Measurements from ENCODE around the gene HYAL3.
"Not testable (repeated sequence)": the region's sequence is repeated elsewhere in the genome, so short reads cannot be mapped to it uniquely, and the experiment has no call there.

Gene HYAL3

DNA sequence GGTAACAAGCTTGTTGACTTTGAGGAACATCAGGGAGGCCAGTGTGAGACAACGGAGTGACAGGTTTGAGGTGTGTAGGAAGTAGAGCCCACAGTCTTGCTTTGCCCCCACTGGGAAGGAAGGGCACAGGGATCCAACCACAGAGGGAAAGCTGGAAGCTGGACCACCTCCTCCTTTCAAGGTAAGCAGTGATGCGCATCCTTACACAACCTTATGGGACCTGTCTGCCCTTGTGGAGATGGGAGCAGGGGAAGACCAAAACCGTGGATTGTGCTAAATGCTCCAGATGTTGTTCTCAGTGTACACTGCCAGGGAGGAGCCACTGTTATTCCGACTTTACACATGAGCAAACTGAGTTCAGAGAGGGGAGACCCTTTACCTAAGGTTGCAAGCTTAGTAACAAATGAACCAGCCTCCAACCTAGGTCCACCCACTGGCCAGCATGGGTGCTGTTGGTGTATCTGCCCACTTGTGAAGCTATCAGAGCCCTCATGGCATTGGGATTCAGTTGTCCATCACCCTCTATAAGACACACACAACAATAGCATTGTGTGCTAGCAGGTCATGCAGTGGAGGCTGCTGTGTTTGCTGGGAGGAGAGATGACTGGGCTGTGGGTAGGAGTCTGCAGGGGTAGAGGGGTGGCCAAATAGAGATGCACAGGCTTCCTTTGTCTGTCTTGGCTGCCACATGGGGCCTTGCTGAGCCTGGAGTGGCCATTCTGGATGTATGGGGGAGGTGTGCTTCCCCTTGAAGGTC, 20.9 kb downstream of the HYAL3 start:
- Mint-ChIP-seq H3K27ac (no peak overlapping the region), H3K9me3 (no peaks in the 10 kb centered on the region), H3K4me3 (no peak overlapping the region), H3K4me1 (peaks cover 16 to 28% of the 10 kb centered on the region in 2 donors), H3K27me3 (peaks cover 35 to 43% of the 10 kb centered on the region in 2 donors), H3K36me3 (no peaks in the 10 kb centered on the region)
- peak in 1 of 2 donors; percentile 22 for ATAC-seq (replicated peaks)
- DNase-seq: no peak

DNA sequence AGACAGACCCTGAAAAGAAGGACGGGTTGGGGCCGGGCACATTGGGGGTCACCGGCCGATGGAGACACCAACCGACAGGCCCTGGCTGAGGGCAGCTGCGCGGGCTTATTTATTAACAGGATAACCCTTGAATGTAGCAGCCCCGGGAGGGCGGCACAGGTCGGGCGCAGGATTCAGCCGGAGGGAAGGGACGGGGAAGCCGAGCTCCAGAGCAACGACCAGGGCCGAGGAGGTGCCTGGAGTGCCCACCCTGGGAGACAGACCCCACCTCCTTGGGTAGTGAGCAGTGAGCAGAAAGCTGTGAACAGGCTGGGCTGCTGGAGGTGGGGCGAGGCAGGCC, 22.5 kb downstream of the HYAL3 start:
- no peak for ATAC-seq (replicated peaks)
- H3K36me3 Mint-ChIP-seq: no peaks in the 10 kb centered on the region
- H3K4me1 Mint-ChIP-seq: peaks cover 20 to 34% of the 10 kb centered on the region in 2 donors
- H3K27ac Mint-ChIP-seq: no peak overlapping the region
- no peak for DNase-seq
- no peak overlapping the region for H3K4me3 Mint-ChIP-seq
- peaks cover 40 to 49% of the 10 kb centered on the region in 2 donors for H3K27me3 Mint-ChIP-seq
- no peaks in the 10 kb centered on the region for H3K9me3 Mint-ChIP-seq

- Mint-ChIP-seq H3K27me3 (peaks cover 40 to 49% of the 10 kb centered on the region in 2 donors), H3K36me3 (no peaks in the 10 kb centered on the region), H3K4me3 (peak overlapping the region; percentile 63 to 83), H3K9me3 (no peaks in the 10 kb centered on the region), H3K27ac (peak overlapping the region; percentile 81), H3K4me1 (peaks cover 20 to 34% of the 10 kb centered on the region in 2 donors)
- DNase-seq (no peak), ATAC-seq (replicated peaks) (no peak)
Measured at GRCh38 chr3:50275996-50276761, 23.0 kb downstream of the HYAL3 start.

GRCh38 chr3:50275141-50275995, 23.8 kb downstream of the HYAL3 start:
- peak overlapping the region; percentile 51 for H3K27ac Mint-ChIP-seq
- no peak for ATAC-seq (replicated peaks)
- H3K27me3 Mint-ChIP-seq: peaks cover 40 to 49% of the 10 kb centered on the region in 2 donors
- peaks cover 20 to 34% of the 10 kb centered on the region in 2 donors for H3K4me1 Mint-ChIP-seq
- H3K9me3 Mint-ChIP-seq: no peaks in the 10 kb centered on the region
- H3K4me3 Mint-ChIP-seq: peak overlapping the region; percentile 37 to 83
- no peak for DNase-seq
- H3K36me3 Mint-ChIP-seq: no peaks in the 10 kb centered on the region

DNA sequence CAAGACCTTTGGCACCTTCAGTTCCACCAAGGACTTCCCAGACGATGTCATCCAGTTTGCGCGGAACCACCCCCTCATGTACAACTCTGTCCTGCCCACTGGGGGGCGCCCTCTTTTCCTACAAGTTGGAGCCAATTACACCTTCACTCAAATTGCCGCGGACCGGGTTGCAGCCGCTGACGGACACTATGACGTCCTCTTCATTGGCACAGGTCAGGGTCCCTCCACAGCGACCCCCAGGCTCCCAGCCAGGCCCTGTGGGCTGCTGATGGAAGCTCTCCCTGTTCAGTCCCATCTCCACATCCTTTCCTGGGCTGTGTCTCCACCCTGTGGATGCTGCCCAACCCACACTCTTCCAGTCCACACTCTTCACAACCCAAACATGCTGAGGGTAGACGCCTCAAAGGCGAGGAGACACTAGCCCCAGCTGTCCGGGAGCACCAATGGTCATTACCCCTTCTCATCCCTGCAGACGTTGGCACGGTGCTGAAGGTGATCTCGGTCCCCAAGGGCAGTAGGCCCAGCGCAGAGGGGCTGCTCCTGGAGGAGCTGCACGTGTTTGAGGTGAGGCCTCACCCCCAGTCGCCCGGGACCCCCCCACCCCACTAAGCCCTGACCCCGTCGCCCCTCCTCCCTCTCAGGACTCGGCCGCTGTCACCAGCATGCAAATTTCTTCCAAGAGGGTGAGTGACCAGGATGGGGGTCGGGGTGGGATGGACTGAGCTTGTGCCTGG, 24.7 kb downstream of the HYAL3 start:
- no peaks in the 10 kb centered on the region for H3K9me3 Mint-ChIP-seq
- peak overlapping the region; percentile 32 for H3K27ac Mint-ChIP-seq
- ATAC-seq (replicated peaks) (peak; percentile 43 to 50), DNase-seq (peak; percentile 64)
- peaks cover 40 to 58% of the 10 kb centered on the region in 2 donors for H3K27me3 Mint-ChIP-seq
- no peaks in the 10 kb centered on the region for H3K36me3 Mint-ChIP-seq
- H3K4me1 Mint-ChIP-seq: peaks cover 20 to 34% of the 10 kb centered on the region in 2 donors
- H3K4me3 Mint-ChIP-seq: peak overlapping the region; percentile 42 to 43

- ATAC-seq (replicated peaks): no peak
- peak overlapping the region; percentile 89 for H3K27ac Mint-ChIP-seq
- no peaks in the 10 kb centered on the region for H3K9me3 Mint-ChIP-seq
- H3K4me1 Mint-ChIP-seq: peaks cover 20 to 34% of the 10 kb centered on the region in 2 donors
- DNase-seq: no peak
- H3K36me3 Mint-ChIP-seq: no peaks in the 10 kb centered on the region
- H3K27me3 Mint-ChIP-seq: peaks cover 44 to 66% of the 10 kb centered on the region in 2 donors
- H3K4me3 Mint-ChIP-seq: peak overlapping the region; percentile 43 to 85
Measured at GRCh38 chr3:50273689-50274065, 25.5 kb downstream of the HYAL3 start.

GRCh38 chr3:50272911-50273688, 26.1 kb downstream of the HYAL3 start:
- Mint-ChIP-seq H3K4me3 (peak overlapping the region; percentile 77 to 85), H3K36me3 (no peaks in the 10 kb centered on the region), H3K4me1 (peaks cover 20 to 34% of the 10 kb centered on the region in 2 donors), H3K9me3 (no peaks in the 10 kb centered on the region), H3K27ac (peak overlapping the region; percentile 89), H3K27me3 (peaks cover 45 to 72% of the 10 kb centered on the region in 2 donors)
- ATAC-seq (replicated peaks) (peak; percentile 93 to 94), DNase-seq (peak; percentile 81)

GRCh38 chr3:50272538-50272910, 26.7 kb downstream of the HYAL3 start:
- H3K9me3 Mint-ChIP-seq; DNase-seq; H3K27ac Mint-ChIP-seq; ATAC-seq (replicated peaks); H3K4me3 Mint-ChIP-seq; H3K36me3 Mint-ChIP-seq: not testable (repeated sequence)
- H3K4me1 Mint-ChIP-seq: peaks cover 20 to 34% of the 10 kb centered on the region in 2 donors
- H3K27me3 Mint-ChIP-seq: peaks cover 44 to 72% of the 10 kb centered on the region in 2 donors

DNA sequence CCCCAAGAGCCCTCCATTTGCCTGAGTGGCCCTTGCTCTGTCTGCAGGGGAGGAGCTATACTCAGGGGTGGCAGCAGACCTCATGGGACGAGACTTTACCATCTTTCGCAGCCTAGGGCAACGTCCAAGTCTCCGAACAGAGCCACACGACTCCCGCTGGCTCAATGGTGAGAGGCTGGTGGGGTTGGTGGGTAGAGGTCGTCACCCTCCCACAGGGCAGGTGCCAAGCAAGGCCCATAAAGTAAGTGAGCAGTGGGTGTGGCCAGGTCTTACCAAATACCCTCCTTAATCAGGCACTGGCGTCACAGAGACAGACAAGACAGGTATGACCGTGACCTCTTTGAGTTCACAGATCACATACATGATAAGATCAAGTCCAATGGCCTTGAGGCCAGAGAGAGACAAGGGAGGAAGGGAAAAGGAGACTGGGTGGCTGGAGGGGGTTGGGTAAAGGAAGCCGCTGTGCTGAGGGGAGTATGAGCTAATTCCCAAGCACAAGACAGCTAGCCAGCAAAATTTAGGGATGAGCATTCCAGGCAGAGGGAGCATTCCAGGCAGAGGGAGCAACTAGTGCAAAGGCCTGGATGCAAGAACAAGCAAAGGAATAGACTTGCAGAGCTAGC, 27.8 kb downstream of the HYAL3 start:
- DNase-seq (no peak), ATAC-seq (replicated peaks) (no peak)
- Mint-ChIP-seq H3K4me1 (peaks cover 20 to 34% of the 10 kb centered on the region in 2 donors), H3K27me3 (peaks cover 44 to 77% of the 10 kb centered on the region in 2 donors), H3K27ac (no peak overlapping the region), H3K4me3 (no peak overlapping the region), H3K9me3 (no peaks in the 10 kb centered on the region), H3K36me3 (no peaks in the 10 kb centered on the region)

DNA sequence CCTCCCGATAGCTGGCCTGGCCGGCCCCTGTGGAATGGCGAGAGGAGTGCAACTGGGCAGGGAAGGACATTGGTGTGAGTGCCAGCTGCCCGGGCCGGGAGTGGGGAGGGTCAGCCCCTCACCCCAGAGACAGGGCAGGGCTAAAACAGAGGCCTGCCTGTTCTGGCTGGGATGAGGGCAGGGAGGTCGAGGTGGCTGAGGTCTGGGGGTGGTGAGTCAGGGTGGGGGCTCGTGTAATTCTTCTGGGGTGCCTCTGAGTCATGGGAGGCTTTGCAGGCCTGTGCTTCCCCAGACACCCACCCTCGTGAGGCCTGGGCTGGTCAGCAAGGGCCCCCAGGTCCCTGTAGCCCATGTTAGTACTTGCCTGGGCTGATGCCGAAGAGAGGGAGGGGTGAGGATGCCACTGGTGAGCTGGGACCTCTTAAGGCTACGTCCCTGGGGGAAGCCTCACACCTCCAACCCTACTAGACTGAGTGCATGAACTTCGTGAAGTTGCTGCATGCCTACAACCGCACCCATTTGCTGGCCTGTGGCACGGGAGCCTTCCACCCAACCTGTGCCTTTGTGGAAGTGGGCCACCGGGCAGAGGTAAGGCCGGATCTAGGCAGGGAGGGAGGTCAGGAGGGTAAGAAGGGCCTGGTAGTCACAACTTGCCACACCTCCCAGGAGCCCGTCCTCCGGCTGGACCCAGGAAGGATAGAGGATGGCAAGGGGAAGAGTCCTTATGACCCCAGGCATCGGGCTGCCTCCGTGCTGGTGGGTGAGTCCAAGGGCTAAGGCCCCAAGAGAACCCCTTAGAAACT, 28.6 kb downstream of the HYAL3 start:
- Mint-ChIP-seq H3K4me3 (no peak overlapping the region), H3K9me3 (no peaks in the 10 kb centered on the region), H3K27me3 (peaks cover 42 to 76% of the 10 kb centered on the region in 2 donors), H3K36me3 (no peaks in the 10 kb centered on the region), H3K27ac (no peak overlapping the region), H3K4me1 (peaks cover 15 to 26% of the 10 kb centered on the region in 2 donors)
- ATAC-seq (replicated peaks) (no peak), DNase-seq (no peak)

- ATAC-seq (replicated peaks) (no peak), DNase-seq (no peak)
- Mint-ChIP-seq H3K9me3 (no peaks in the 10 kb centered on the region), H3K4me1 (peaks cover 13 to 20% of the 10 kb centered on the region in 2 donors), H3K27me3 (peaks cover 37 to 71% of the 10 kb centered on the region in 2 donors), H3K36me3 (no peaks in the 10 kb centered on the region), H3K4me3 (no peak overlapping the region), H3K27ac (no peak overlapping the region)
Measured at GRCh38 chr3:50269977-50270413, 29.2 kb downstream of the HYAL3 start.

- Mint-ChIP-seq H3K36me3 (no peaks in the 10 kb centered on the region), H3K27me3 (peaks cover 32 to 66% of the 10 kb centered on the region in 2 donors), H3K4me1 (peaks cover 11 to 15% of the 10 kb centered on the region in 2 donors), H3K9me3 (no peaks in the 10 kb centered on the region), H3K4me3 (no peak overlapping the region), H3K27ac (no peak overlapping the region)
- DNase-seq (no peak), ATAC-seq (replicated peaks) (no peak)
Measured at GRCh38 chr3:50269460-50269859, 29.7 kb downstream of the HYAL3 start.

Measured in stimulated activated naive B cell treated with anti-CD40 and anti-IgM and Interleukin-4, amounts not matched to agents 10 μg/mL and 1 μg/mL and 100 μg/mL, for 72 hours (primary cell).